ENCODE results near the gene METTL24. TPM values are rescaled to one million over a fixed set of nuclear protein-coding genes. Genes with fewer than 3 reads are reported as not detected.

Gene METTL24
- total and polyA plus RNA-seq, 9 donors = 2.0 to 13.5 (median 6.6) TPM

DNA sequence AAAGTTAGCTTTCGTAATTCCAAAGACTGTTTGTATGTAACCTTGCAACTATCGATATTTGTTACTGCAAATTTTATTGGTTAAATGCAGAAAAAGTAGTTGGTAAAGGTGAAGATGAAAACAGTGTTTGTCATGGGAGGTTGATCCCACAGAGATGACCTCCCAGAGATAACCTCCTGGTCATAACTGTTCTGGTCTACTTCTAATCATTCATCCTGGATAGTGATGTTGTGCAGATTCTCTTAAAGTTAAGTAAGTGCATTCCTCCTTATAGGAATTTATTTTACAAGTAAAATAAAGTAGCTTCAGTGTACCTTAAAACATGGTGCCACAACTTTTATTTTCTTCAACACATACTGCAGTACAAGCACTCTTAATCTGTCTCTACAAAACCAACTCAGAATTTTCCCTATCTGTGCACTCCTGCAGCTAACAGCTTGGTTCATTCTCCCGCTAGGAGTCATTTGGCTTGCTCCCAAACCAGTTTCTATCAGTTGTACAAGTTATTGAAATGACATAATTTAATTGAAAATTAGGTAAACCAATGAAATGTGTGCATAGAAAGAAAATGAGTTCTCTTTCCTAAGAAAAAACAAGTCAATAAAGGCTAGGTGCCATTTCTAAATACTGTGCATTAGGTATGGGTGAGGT is 19.2 kb downstream of the METTL24 start:
- intact Hi-C loops (cut with DNase I) = no loop called here
- no peaks in the 10 kb centered on the region for H3K36me3 ChIP-seq
- no peak overlapping the region for H3K4me3 ChIP-seq
- DNase-seq = no peak
- 66 to 74% (median 70%) methylated on average over 3 of the region's 3 CpGs for WGBS, 3 donors
- H3K27me3 ChIP-seq = no peaks in the 10 kb centered on the region
- no peak overlapping the region for H3K27ac ChIP-seq
- H3K9me3 ChIP-seq = no peaks in the 10 kb centered on the region
- peaks cover 15% of the 10 kb centered on the region for H3K4me1 ChIP-seq (ENCODE audit: insufficient read depth)
- TF ChIP-seq POLR2A (IDR thresholded peaks at IDR 0.05) (no peak), EP300 (IDR thresholded peaks at IDR 0.05) (no peak)
- TF ChIP-seq, protein P1, sequence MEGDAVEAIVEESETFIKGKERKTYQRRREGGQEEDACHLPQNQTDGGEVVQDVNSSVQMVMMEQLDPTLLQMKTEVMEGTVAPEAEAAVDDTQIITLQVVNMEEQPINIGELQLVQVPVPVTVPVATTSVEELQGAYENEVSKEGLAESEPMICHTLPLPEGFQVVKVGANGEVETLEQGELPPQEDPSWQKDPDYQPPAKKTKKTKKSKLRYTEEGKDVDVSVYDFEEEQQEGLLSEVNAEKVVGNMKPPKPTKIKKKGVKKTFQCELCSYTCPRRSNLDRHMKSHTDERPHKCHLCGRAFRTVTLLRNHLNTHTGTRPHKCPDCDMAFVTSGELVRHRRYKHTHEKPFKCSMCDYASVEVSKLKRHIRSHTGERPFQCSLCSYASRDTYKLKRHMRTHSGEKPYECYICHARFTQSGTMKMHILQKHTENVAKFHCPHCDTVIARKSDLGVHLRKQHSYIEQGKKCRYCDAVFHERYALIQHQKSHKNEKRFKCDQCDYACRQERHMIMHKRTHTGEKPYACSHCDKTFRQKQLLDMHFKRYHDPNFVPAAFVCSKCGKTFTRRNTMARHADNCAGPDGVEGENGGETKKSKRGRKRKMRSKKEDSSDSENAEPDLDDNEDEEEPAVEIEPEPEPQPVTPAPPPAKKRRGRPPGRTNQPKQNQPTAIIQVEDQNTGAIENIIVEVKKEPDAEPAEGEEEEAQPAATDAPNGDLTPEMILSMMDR (IDR thresholded peaks at IDR 0.05) = no peak

DNA sequence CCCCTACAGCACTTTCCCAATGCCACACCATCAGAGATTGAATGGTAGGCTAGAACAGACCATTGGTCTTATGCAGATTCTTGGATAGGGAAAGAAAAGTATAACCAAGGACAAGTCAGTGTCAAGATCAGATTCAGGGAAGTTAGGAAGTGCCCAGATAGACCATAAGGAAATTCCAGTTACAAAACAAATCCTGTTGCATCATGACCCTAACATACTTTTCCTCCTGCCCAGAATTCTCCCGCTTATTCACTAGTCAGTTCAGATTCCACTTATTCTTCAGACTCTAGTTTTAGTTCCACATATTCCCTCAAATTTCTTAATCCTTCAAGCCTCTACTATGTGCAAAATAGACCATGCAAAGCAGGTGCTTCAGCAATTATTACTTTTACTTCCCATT is 20.7 kb downstream of the METTL24 start:
- peaks cover 14% of the 10 kb centered on the region for H3K4me1 ChIP-seq (ENCODE audit: insufficient read depth)
- H3K27ac ChIP-seq = no peak overlapping the region
- no peak for DNase-seq
- no peak overlapping the region for H3K4me3 ChIP-seq
- intact Hi-C loops (cut with DNase I) = no loop called here
- no peak for TF ChIP-seq POLR2A (IDR thresholded peaks at IDR 0.05)
- no peak for TF ChIP-seq EP300 (IDR thresholded peaks at IDR 0.05)
- TF ChIP-seq, protein P1 (IDR thresholded peaks at IDR 0.05) = no peak
- no peaks in the 10 kb centered on the region for H3K36me3 ChIP-seq
- H3K27me3 ChIP-seq = no peaks in the 10 kb centered on the region
- 64 to 82% (median 81%) methylated on average over 1 of the region's 1 CpG for WGBS, 3 donors
- no peaks in the 10 kb centered on the region for H3K9me3 ChIP-seq

DNA sequence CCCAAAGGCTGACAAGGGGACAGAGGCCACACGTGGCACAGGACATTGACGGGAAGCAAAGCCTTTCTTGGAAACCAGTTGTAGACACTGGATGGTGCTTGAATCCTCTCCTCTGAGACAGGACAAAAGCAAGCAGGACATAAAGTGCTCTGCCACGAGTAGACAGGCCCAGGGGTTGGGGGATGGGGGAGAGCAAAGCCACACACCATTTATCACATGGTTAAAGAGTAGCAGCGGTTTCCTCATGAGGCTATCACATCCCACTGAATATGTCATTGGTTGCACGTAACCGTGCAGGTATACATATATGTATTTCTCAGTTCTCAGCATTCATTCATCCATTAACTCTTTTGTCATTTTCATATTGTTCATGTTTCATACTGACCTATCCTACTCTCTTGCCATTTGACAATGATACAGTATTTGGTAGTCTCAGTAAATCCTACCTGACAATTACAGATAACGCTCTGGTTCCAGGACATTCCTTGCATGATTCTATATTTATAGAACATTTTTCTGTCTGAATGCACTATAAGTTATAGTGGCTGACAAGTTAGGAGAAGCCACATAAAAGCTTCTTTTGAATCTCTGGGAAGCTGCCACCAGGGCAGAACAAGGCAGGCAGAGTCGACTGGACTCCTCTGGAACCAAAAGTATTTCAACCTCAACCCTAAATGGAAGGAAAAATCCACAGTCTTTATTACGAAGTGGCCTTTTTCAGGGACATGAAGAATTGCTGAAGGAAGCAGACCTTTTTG is 23.5 kb downstream of the METTL24 start:
- no peak for DNase-seq
- 60 to 69% (median 65%) methylated on average over 9 of the region's 9 CpGs for WGBS, 3 donors
- H3K9me3 ChIP-seq = no peaks in the 10 kb centered on the region
- intact Hi-C loops (cut with DNase I) = no loop called here
- H3K36me3 ChIP-seq = no peaks in the 10 kb centered on the region
- no peak overlapping the region for H3K27ac ChIP-seq
- H3K4me1 ChIP-seq (ENCODE audit: insufficient read depth) = peaks cover 5% of the 10 kb centered on the region
- no peak overlapping the region for H3K4me3 ChIP-seq
- TF ChIP-seq POLR2A (IDR thresholded peaks at IDR 0.05) (no peak), EP300 (IDR thresholded peaks at IDR 0.05) (no peak)
- TF ChIP-seq, protein P1 (IDR thresholded peaks at IDR 0.05) = no peak
- H3K27me3 ChIP-seq = no peaks in the 10 kb centered on the region

DNA sequence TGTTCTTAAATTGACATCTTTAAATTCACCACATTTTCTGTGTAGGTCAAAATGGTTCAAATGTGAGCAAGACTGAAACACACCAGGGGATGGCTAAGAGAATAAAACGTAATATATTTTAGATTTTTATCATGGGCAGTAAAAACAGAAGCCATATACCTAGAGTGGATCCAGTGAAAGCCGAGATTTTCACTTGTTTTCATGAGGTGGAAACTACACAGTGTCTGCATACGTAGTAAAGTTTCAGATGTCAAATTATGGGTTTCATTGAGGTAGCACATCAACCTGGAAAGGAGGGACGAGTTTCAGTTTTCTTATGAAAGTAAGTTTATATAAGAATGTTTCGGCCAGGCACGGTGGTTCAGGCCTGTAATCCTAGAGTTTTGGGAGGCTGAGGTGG is 25.9 kb downstream of the METTL24 start:
- peaks cover 13% of the 10 kb centered on the region for H3K4me1 ChIP-seq (ENCODE audit: insufficient read depth)
- TF ChIP-seq POLR2A (IDR thresholded peaks at IDR 0.05) (no peak), EP300 (IDR thresholded peaks at IDR 0.05) (no peak)
- TF ChIP-seq, protein P1 (IDR thresholded peaks at IDR 0.05) = no peak
- no peaks in the 10 kb centered on the region for H3K27me3 ChIP-seq
- no peaks in the 10 kb centered on the region for H3K36me3 ChIP-seq
- H3K9me3 ChIP-seq = no peaks in the 10 kb centered on the region
- H3K27ac ChIP-seq = no peak overlapping the region
- H3K4me3 ChIP-seq = no peak overlapping the region
- no peak for DNase-seq
- intact Hi-C loops (cut with DNase I) = no loop called here
- WGBS, 3 donors = 85 to 89% (median 86%) methylated on average over 6 of the region's 6 CpGs

Data from ovary (tissue), 9 donors.